Suppressor macrophage (primary cell): ENCODE measurements around the gene ARL15.
"Not testable (repeated sequence)": the region's sequence is repeated elsewhere in the genome, so short reads cannot be mapped to it uniquely, and the experiment has no call there.

Experiments used
- DNase-seq, 4 experiments: peaks; one replicate each; pipeline ENCODE4 v3.0.0-alpha.2; 2020 to 2022

The ARL15 gene

GRCh38 chr5:53884417-53884816 is 426.0 kb downstream of the ARL15 start:
- no peak for DNase-seq

- no peak for DNase-seq
Measured at GRCh38 chr5:53882676-53883031, 427.7 kb downstream of the ARL15 start.

- DNase-seq, result peak; percentile 29 to 56 (median 46)
Measured at GRCh38 chr5:53882006-53882675, 428.2 kb downstream of the ARL15 start.

GRCh38 chr5:53879708-53880323 is 430.6 kb downstream of the ARL15 start:
- DNase-seq, result no peak

GRCh38 chr5:53878015-53878414 is 432.4 kb downstream of the ARL15 start:
- DNase-seq, result no peak

GRCh38 chr5:53877243-53877642 is 433.1 kb downstream of the ARL15 start:
- no peak for DNase-seq

GRCh38 chr5:53874409-53874808 is 436.0 kb downstream of the ARL15 start:
- peak in 3 of 4 experiments; percentile 13 to 39 (median 31) for DNase-seq

- peak in 2 of 4 experiments; percentile 47 to 53 for DNase-seq
Measured at GRCh38 chr5:53873235-53873634, 437.1 kb downstream of the ARL15 start.

GRCh38 chr5:53871775-53872174 is 438.6 kb downstream of the ARL15 start:
- DNase-seq, result peak; percentile 18 to 54 (median 47)

- no peak for DNase-seq
Measured at GRCh38 chr5:53871050-53871449, 439.3 kb downstream of the ARL15 start.

GRCh38 chr5:53858700-53859456 is 451.5 kb downstream of the ARL15 start:
- no peak for DNase-seq

- DNase-seq, result no peak
Measured at GRCh38 chr5:53856506-53856905, 453.9 kb downstream of the ARL15 start.

GRCh38 chr5:53836851-53837430 is 473.4 kb downstream of the ARL15 start:
- DNase-seq, result not testable (repeated sequence)

GRCh38 chr5:53834500-53834899 is 475.9 kb downstream of the ARL15 start:
- no peak for DNase-seq
